GM19455 (cell line): ENCODE measurements around the gene SERPINE2.
"Not testable (repeated sequence)": the region's sequence is repeated elsewhere in the genome, so short reads cannot be mapped to it uniquely, and the experiment has no call there.

Source experiments
- ATAC-seq: cut with Tn5 transposase; IDR thresholded peaks from one replicate; pipeline ENCODE4 v1.9.1; 2021; ENCODE audit not compliant: unreplicated experiment

The SERPINE2 gene

DNA sequence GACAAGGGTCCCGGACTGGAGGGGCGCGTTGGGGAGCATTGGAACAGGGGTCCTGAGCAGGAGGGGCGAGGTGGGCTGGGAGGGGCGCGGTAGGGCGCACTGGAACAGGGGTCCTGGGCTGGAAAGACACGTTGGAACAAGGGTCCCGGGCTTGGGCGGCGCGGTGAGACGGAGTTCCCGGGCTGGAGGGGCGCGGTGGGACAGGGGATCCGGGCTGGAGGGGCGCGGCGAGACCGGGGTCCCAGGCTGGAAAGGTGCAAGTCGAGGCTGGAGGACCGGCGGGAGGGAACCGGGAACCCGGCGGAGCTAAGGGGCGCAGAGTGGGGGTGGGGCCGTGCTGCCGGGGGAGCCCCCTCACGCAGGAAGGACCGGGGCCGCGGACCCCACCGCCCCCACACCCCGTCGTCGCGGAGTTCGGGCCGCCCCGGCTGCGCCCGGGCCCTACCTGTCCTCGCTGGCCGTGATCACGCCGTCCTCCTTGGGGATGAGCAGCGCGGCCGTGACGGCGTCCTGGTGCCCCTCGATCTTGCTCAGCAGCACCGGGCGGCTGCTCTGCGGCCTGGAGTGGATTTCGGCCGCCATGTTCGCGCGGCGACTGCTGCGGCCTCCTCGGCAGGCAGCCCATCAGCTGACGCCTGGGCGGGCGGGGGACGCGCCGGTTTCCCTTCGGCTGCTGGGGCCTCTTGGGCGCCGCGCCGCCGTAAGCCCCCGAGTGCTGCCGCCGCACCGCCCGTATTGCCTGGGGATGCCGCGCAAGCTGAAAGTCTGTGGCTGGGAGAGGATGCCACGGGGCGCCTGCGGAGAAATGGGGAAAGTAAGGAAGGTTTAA is 94.2 kb downstream of the SERPINE2 start, which contains the start of gene WDFY1:
TSS of gene WDFY1 (minus strand) at position 633 of the 829 bp plus-strand sequence. CDS start at position 582, 51 bp downstream.
- peak; percentile 81 for ATAC-seq

DNA sequence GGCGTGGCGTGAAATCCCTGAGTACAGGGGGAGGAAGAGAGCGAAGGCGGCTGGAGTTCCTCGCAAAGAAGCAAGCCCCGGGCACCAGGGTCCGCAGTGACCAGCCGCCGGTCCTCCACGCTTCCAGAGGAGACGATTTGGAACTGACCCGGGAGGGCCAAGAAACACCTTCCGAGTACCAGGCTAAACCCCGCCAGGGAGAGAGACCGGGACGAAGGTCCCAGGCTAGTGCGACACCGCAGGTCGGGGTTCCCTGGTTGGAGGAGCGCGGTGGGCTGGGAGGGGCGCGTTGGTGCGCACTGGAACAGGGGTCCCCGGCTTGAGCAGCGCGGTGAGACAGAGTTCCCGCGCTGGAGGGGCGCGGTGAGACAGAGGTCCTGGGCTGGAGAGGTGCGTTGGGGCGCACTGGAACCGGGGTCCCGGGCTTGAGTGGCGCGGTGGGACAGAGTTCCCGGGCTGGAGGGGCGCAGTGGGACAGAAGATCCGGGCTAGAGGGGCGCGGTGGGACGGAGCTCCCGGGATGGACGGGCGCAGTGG is 94.9 kb downstream of the SERPINE2 start:
- peak; percentile 27 for ATAC-seq

DNA sequence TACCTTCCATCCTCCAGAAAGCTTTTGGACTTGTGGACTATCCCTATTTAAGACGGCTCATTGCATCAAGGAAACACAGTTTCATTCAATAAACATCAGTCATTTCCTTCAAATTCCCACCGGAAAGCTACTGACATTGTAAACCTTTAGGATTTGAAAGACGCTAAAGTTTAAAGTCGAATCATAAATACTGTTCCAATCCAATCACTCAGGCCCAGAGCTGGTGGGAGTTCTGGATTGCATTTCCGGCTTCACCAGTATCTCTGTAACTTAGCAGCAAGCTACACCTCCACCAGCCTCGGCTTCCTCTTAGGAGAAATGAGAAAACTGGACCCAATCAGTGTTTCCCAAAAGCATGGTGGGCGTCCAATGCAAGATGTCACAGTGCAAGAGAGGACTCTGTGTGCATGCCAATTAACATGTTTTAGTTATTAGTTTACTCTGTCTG is 95.5 kb downstream of the SERPINE2 start:
- ATAC-seq, result no peak

DNA sequence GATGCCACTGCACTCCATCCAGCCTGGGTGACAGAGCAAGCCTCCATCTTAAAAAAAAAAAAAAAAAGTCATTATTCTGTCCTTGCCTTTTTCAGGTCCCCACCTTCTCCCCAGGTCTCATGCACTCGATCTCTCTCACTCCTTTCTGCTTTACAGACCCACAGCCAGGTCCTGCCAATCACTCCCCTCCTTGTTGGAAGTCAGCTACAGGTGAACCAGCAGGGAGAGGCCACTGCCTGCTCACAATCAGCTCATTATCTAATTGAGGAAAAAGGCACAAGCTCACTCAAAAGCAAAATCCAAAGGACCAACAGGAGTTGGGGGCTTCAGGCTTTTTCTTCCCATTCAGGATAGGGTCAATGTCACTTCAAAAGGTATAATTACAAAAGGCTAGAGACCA is 96.0 kb downstream of the SERPINE2 start:
- ATAC-seq, result no peak

DNA sequence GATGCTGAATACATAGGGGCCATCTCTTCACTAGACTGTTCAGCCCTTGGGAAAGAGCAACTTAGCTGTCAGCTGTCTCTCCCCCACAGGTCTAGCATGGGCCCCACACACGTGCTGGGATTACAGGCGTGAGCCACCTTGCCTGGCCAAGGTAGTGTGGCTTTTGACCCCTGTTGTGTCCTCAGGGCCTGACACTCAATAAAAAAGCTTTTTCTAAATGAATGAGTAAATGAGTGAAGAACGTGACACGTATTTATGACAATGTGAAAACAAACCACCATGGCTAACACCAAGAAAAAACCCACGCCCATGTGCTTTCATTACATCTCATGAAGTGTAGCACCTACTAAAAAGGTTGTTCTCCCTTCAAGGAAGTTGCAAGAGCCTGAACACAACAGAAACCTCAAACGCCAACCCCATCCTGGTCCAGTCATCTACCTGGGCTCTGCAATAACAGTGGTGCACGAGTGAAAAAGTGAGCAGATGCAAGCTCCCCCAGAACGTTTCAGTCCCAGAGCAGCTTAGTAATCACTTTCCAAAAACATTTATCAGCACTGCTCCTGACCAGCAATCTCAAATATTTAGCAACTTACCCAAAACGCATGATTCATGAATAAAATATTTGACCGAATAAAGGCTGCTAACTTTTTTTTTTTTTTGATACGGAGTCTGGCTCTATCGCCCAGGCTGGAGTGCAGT is 97.4 kb downstream of the SERPINE2 start:
- peak; percentile 41 for ATAC-seq

DNA sequence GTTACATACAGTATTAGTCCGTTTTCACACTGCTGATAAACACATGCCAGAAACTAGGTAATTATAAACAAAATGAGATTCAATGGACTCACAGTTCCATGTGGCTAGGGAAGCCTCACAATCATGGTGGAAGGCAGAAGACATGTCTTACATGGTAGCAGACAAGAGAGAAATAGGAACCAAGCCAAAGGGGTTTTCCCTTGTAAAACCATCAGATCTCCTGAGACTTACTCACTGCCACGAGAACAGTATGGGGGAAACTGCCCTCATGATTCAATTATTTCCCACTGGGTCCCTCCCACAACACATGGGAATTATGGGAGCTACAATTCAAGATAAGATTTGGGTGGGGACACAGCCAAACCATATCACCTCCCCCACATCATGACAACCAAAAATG is 99.6 kb downstream of the SERPINE2 start:
- ATAC-seq, result not testable (repeated sequence)

DNA sequence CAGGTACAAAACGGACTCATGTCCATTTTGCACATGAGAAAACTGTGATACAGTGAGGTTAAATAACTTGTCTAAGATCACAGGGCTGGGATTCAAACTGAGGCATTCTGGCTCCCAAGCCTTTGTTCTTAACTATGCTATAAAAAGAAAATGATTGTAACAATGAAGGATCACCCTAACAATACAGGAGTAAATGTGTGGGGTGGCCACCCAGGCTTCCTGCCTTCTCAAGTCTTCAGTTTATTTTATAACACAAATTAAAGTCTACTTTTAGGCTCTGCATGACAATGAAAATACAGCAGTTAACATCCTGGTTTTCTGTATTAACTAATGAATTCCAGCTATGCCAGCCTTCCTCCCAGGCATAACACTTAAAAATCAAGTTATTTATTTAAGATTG is 101.6 kb downstream of the SERPINE2 start:
- no peak for ATAC-seq

DNA sequence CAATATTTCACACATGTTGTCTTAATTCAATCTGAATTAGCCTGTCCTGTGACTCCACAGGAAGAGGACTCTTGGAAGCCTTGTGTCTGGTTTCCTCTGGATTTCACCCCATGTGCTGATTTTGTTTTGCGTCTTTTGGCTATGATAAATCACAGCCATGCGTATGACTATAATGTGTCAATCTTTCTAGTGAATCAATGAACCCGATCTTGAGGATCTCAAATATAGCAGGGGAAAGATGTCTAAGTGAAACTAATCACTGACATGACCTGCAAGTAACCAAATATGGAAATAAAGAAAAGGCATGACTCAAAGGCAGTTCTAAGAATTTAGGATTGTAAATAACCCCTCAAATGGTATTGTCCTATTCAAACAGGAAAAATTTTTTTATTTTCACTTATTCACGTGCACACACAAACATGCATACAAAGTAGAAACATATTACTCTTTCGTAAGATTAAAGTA is 102.2 kb downstream of the SERPINE2 start:
- no peak for ATAC-seq

DNA sequence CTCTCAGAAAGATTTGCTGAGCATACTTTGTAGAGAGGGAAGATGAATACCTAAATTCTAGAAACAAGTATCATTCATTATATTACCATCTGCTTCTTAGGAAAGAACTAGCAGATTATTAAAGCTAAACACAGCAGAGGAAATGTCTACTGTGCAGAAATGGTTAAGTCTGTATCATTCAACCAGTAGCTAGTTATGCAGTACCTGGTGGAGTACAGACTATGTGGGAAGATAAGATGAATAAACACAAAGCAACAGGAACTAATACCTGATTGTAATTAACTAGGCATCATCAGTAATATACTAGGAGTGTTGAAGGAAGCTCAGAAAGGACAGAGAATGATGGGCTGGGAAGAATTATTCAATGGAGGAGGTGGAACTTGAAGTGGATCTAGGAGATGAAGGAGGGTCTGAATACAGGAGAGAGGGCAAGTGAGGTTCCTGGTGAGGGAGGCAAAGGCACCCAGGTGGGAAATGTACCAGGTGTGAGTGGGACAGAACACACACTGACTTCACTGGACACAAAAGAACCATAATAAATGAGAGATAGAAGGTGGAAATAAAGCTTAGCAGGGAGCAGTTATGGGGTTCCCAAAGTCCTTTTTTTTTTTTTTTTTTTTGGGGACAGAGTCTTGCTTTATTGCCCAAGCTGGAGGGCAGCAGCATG is 103.5 kb downstream of the SERPINE2 start:
- ATAC-seq, result no peak

DNA sequence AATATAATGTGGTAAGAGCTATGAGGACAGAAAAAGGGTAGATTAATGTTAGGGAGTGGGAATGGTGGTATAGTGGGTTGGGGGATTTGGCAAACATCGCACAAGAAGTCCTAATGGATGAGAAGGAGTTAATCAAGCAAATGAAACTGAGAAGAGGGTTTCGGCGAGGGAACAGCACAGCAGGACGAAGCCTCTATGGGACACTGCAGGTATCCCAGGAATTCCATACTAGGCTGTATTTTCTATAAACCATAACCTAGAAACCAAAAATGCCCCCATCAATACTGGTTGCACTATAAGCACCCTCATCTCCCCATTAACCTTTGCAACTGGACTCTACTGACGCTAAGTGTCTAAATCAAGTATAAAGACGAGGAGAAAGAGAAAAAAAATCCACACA is 104.2 kb downstream of the SERPINE2 start:
- no peak for ATAC-seq

DNA sequence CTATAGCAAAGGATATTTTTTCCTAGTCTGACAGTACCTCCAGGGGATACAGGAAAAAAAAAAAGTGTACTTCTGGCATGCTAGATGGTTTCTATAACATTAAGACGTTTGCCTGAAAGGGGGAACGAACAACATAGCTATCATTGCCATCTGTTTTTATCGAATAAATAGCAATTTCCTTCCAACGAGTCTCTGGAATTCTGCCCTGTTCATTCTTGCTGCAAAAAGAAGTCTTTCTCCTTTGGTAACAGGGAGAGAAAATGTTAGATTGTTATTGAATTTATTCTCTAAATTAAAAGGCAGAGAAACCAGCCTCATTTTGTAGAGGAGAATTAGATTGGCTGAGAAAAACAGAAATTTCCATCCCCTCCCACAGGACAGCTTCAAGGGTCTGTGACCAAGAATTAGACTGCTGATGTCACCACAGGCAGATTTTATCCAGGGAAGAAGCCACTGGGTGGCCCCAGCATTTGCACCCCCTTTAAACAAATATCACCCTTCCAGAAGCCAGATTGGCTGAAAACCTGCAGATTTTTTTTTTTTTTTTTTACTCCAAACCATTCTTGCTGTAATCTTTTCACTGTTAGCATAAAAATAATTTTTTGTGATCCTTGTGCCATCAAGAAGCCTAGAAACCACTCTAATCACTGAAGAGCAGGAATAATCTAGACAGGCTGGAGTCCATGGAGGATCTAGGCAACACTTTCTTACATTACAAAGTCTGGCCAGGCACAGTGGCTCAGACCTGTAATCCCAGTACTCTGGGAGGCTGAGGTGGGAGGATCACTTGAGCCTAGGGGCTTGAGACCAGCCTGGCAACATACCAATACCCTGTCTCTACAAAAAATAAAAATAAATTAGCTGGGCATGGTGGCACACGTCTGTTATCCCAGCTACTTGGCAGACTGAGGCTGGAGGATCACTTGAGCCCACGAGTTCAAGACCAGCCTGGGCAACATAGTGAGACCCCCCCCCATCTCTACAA is 106.0 kb downstream of the SERPINE2 start:
- no peak for ATAC-seq

DNA sequence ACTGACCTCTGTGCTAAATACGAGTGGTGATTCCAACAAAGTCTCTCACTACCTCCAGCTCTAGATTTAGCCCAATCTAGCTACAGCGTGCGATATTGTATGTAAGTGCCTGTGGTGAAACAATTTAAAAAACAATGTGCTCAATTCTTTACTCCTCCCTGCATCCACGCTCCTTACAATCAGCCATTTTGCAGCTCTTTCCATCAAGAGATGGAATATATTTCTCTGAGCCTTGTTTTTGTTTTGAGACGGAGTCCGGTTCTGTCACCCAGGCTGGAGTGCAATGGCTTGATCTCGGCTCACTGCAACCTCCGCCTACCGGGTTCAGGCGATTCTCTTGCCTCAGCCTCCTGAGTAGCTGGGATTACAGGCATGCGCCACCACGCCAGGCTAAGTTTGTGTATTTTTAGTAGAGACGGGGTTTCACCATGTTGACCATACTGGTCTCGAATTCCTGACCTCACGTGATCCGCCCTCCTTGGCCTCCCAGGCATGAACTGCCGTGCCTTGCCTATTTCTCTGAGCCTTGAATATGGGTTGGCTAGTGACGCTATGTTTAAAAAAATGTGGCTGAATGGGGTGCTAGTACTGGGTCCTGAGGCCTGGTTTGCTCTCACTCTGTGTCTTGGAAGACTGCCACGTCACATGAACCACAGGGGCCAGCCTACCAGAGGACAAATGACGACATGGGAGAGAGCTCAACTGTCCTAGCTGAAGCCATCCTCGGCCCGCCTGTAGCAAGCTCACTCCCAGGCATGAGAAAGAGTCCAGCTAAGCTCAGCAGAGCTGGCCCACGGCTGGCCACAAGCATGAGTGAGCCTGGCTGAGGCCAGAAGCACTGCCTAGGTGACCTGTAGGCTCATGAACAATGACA is 108.7 kb downstream of the SERPINE2 start:
- no peak for ATAC-seq

DNA sequence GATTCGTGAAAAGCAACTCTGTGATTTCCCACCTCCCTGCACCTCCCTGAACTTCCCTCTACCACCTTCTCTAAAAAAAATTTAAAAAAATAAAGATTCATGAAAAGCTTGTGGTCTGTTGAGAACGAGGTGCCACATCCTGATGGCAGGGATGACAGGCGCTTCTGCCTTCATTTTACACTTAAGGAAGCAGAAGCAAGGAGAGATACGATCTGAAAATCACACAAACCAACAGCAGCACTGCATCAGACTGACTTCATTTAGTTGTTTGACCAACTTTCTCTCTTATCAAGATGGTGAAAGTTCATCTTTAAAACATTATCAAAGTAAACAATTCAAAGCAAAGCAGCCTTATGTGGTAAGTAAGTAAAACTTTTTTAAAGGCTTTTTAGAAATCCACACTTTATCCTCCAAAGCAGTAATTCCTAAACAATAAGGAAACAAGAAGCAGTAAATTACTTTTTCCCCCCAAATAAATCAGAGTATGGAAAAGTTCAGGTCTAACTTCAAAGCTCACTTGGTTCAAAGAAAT is 109.4 kb downstream of the SERPINE2 start:
- ATAC-seq, result no peak

DNA sequence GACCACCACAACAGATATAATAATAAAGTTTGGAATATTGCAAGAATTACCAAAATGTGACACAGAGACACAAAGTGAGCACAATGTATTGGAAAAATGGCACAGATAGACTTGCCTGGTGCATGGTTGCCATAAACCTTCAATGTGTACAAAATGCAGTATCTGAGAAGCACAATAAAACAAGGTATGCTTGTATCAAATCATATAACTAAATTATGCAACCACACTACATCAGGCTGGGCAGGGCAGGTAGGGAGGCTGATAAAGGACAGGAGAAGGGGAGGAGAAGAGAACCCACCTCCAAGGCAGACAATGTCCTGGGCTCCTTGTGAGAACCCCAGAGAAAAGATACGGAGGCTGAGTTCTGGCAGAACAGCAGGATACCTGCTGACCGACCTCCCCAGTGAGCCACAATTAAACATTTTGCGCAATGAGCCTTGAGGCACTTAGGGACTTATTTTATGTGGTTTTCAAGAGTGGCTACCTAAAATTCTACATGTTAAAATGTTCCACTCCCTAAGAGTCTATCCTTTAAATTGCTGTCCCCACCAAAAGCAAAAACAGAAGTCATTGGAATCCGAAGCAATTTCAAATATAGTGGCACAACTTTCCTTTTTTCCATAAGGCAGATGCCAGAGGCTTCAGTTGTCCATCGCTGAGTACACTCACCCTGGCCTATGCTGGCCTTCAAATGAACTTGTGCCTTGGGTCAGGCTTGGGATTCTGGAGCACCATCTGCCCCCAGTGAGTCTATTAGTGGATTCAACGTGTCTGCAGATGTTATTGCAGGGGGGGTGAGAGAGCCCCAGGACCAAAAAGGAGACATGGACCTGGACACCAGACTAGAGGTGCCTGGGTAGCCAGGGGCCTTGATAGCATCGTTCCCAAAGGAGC is 110.7 kb downstream of the SERPINE2 start:
- ATAC-seq, result no peak

DNA sequence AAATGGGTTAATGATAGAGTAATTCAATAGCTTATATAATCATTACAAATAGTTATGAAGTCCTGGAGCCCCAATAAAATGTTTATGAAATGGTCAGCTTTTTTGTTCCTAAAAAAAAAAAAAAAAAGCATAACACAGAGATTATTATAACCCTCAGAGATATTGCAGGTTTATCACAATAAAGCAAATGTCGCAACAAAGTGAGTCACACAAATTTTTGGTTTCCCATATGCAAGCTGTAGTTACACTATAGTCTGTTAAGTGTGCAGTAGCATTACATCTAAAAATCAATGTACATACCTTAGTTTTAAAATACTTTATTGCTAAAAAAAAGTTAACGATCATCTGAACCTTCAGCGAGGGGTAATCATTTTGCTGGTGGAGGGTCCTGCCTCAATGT is 114.0 kb downstream of the SERPINE2 start:
- no peak for ATAC-seq
